Thyroid gland (tissue), 4 donors: ENCODE measurements around the gene SNX9.

Experiments
- CTCF ChIP-seq, 6 experiments: fragments of 200-600 bp in 3 of 6; fragments of 450-650 bp in 3 of 6; sonication (generic) in 3 of 6; IDR thresholded peaks; one replicate each; pipeline ENCODE4 v1.5.1; 2016 to 2019; ENCODE audit warnings: antibody characterized with exemption in 6 of 6, mild to moderate bottlenecking in 2 of 6, inconsistent platforms in 1 of 6, moderate library complexity in 1 of 6
- POLR2A ChIP-seq, 2 donors: fragments of 450-650 bp; IDR thresholded peaks; one replicate each; pipeline ENCODE4 v1.6.1; 2017; ENCODE audit warnings: antibody characterized with exemption in 2 of 2, mild to moderate bottlenecking in 2 of 2, moderate library complexity in 1 of 2

GRCh38 chr6:157774153-157775135 lies 48.6 kb upstream of the SNX9 start:
- no peak for TF ChIP-seq CTCF (IDR thresholded peaks at IDR 0.05)
- TF ChIP-seq POLR2A (IDR thresholded peaks at IDR 0.05), result no peak
